HG02884 (cell line): ENCODE data around the gene GULP1.

Experiments used
- ATAC-seq: cut with Tn5 transposase; IDR thresholded peaks from one replicate; pipeline ENCODE4 v1.9.1; 2021; ENCODE audit warnings: mild to moderate bottlenecking, moderate library complexity; ENCODE audit not compliant: unreplicated experiment

GULP1 gene

DNA sequence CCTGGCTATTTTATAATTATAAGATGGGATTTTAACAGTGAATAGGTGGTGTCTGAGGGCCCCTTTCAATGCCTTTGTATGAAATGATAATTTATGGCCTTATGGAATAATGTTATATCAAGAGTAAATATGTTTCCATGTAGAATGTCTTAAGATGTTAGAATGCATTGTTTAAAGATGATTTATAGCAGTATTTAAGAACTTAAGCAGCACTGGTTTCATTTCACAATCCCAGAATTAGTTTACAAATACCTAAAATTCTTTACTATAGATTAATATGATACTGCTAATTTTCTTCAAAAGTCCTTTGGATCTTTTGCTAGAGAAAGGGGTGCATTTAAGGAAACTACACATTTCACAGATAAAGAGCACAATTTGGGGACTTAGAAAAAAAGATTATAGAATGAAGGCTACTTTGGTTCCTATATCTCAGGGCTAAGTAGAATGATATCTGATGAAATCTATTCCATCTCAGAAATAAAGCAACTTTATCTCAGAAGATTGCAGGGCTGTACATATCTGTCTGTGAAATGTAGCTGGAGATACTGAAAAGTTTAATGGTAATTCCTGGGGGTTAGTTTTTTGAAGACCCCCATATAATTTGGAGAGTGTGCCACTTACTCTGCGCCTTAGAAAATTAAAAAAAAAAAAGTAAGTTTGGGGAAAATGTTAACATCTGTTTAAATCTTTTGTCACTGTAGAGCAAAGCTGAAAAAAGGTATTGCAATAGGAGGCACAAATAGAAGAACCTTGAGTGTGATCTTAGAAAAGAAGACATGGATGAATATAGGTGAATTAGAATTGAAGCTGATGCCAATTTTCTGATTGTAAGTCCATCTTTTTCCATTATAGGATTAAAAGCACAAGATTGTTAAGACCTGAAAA lies 123.4 kb downstream of the GULP1 start:
- no peak for ATAC-seq

DNA sequence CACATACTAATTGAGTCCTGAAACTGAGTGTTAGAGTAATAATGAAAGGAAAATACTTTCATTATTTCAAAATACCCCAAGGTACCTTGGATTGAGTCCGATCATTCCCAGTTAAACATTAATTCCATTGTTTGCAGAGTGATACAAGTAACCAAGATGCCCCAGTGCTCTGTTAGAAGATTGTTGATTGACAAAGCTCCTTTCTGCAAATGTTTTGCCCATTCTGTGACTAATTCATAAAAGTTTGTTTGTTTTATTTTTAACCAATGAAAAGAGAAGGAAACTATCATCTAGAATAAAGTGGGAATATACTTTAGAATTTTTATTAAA lies 124.0 kb downstream of the GULP1 start:
- ATAC-seq: no peak

DNA sequence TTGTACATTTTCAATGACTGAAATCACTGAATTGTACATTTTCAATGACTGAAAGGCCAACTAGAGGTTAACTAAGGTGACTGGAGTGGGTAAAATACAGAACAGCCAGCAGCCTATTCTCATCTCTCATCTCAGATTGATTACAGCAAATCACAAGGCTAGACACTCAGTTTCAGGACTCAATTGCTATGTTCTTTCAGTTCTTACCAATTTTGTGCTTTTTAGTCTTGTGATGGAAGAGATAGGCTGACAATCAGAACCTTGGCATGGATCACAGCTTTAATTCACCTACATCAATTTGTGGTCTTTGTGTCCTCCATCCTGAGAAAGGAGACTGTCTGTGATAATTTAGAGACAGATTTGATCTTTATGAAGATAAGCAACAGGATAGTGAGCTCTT lies 124.7 kb downstream of the GULP1 start:
- no peak for ATAC-seq

DNA sequence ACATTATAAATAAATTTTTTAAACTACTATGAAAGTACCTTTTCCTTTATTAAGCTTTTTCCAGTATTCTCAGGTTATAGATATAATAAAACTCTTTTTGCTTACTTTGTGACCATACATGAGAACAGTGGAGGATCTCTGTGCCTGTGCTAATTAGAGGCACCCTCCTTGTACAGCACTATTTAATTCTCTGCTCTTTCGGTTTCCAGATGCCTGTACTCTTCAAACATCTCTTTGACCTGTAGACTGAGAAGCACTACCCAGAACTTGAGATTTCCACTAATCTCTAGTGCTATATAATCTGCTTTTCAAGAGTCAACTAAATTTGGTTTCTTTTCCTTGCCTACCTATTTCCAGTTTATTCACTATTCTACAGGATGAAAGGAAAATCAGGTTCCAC lies 131.1 kb downstream of the GULP1 start:
- ATAC-seq: no peak

DNA sequence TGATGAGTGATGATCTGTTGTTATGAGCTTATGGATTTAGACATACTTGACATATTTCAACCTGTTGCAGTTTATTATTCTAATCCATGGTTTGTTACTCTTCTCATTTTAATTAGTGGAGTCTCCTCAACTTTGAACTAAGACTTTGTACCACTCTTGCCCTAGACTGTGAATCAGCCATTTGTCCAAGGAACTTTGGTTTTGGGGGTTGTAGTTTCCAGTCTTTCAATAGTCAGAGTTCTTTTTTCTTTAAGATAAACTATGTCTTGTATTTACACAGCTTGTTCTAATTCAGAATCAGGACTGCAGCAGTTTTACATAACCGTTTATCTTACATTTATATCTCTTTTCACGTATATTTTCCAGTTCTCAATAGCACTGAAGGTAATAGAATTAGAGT lies 133.6 kb downstream of the GULP1 start:
- no peak for ATAC-seq

DNA sequence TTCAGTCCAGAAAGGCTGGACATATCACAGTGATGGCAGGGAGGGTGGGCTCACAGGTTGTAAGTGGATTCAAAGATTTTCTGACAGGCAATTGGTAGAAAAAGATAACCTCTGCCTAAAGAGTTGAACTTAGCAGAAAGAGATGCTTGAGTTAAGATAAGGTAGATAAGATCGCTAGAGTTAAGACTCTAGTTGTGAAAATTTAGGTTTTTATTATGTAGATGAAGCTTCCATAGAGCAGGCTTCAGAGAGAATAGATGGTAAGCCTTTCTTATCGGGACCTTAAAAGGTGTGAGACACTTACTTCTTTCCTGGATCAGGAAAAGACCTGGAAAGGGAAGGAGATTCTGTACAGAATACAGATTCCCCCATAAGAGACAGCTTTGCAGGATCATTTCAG lies 134.4 kb downstream of the GULP1 start:
- ATAC-seq: no peak

DNA sequence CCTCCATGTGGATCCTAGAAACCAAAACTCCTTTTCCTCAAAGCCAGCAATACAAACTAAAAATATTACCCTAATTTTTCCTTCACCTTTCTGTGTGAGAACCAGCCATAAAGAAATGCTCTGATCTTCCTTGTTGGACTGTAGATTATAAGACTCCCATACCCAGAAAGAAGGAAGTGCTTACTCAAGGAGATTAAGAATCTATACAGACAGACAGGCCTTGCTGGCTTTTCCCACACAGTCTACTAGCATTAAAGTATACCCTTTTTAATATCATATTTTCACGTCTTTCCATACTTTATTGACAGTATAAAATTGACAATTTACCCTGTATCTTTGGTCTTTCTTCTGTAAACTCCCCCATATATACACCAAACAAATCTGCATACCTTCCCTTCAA lies 139.0 kb downstream of the GULP1 start:
- no peak for ATAC-seq

DNA sequence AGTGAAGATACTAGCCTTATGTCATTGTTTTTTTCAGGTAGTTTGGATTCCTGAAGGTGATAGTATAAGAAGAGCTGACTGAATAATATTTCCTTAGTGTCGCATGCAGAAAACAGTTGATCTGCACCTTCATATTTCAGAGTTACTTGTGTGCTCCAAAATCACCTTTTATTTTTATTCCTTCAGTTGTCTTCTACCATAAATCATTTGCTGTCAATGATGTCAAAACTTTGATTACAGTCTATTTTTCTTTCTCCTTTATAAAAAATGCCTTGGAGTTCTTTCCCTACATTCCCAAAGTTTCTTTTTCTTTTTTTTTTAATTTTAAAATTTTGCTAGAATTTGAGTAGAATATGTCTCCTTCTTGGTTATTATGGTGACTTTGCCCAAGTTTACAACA lies 142.3 kb downstream of the GULP1 start:
- no peak for ATAC-seq

DNA sequence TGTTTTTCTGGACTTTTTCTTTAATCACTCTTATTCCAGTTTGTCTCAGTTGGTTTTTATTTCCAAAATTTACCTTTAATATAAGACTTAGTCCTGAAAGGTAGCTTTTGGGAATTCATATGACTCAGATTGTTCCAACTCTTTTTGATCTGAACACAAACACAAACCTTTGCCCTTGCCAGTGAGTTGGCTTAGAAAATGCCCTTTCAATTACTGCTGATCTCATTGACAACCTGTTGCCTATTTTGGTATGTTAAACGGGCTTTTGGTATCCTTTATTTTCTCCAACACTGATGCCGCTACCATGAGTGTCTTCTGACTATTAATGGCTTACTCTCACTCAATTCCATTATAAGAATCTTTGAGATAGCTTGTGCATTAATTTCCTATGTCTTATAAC lies 143.4 kb downstream of the GULP1 start:
- no peak for ATAC-seq

DNA sequence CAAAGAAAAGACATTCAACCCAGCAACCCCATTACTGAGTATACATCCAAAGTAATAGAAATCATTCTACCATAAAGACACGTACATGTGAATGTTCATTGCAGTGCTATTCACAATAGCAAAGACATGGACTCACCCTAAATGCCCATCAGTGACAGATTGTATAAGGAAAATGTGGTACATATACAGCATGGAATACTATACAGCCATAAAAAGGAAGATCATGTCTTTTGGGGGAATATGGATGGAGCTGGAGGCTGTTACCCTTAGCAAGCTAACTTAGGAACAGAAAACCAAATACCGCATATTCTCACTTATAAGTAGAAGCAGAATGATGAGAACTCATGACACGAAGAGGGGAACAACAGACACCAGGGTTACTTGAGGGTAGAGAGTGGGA lies 145.9 kb downstream of the GULP1 start:
- no peak for ATAC-seq

DNA sequence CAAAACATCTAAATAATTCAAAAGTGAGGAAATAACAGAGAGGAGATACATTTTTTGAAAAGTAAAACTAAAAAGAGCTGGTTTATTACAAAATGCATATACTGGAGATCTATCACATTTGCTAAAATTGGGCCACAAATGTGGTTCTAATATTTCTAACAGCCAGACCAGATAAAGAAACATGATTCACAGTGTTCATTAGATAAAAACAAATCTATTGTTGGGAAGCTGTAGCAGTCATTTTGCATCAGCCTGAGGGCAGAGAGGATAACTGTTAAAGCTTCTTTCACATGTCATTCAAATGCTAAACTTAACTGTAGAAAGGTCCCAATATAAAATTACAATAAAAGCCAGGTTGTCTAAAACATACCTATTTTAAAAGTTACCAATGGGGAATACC lies 148.3 kb downstream of the GULP1 start:
- ATAC-seq: no peak

DNA sequence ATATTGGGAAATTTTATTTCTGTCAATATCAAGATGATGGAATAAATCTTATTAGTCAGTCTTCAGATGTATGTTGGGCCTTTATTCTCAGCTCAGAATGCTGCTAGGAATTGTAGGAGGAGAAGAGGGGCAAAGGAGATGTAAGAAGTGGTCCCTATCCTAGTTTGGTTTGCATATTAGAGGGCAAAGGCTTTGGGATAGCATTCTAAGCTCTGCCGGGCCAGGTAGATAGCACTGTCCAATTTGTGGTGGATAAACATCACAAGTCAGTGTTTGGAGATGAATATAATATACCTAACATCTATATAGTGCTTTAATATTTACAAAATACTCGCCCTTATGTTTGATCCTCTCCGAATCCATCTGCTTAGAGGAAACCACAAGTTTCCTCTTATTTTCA lies 149.2 kb downstream of the GULP1 start:
- ATAC-seq: no peak

DNA sequence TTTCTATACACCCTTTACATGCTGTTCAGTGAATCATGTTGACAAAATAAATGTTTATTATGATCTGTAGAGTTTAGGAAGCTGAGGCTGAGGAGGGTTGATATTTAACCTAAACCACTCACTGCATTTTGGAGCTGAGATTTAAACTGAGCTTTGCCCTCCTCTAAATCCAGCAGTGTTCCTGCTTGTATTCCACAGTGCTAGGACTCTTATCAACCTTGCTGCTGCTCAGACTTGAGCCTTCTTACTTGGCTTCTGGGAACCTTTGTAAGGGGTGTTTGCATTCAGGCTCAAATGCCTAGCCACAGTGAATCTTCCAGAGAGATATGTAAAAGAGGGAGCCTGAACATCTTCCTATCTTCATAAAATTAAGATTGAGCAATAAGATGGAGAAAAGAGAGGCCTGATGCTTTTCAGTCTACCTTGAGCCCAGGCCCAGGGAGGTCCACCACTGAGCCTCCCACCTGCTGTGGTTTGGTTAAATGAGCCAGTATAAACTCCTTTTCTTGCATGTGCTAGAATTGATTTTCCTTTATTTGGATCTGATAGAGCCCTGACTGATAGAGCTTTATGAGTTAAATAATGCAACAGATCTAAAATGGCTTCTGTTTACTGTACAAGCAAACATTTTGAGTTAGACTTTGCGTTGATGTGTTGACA lies 149.7 kb downstream of the GULP1 start:
- no peak for ATAC-seq

DNA sequence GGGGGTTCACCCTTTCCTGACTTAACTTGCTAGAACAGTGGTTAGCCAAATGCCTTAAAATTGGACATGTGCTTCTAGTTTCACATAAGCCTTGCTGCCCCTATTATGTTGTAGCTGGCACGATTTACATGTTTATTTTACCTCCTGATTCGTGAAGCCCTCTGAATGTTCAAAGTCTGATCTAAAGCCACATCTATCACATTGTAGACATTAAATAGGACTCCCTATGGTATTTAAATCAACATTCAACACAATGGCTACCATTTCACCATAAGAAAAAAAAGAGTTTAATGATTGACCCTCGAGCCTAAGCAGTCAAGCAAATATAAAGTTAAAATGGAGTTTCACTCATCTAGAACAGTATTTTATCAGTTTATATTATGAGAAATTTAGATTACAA lies 151.5 kb downstream of the GULP1 start:
- no peak for ATAC-seq

DNA sequence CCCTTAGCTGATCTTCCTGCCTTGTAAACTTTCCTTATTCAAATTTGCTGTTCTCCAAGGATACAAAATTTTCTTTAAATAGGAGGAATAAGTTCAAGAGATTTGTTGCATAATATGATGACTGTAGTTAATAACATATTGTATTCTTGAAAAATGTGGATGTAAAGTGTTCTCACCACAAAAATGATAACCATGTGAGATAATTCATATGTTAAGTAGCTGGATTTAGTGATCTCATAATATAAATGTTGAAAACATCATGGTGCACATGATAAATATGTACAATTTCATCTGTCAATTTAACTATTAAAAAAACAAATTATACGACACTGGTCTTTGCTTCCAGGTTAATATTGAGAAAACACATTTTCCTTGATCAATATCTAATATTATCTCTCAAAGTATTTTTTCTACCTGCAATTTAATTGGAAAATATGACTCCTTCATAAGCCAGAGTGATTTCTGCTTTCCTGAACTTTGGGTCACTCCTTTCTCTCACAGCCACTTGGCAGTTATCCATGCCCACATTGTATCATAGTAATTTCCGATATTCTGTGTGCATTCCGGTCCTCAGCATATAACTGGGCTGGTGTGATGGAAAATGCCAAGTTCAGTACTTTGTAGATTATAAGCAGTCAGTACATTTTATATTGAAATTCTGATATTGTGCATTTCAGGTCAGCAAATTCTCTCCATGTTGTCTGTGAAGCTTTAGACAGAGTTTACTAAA lies 152.6 kb downstream of the GULP1 start:
- no peak for ATAC-seq

DNA sequence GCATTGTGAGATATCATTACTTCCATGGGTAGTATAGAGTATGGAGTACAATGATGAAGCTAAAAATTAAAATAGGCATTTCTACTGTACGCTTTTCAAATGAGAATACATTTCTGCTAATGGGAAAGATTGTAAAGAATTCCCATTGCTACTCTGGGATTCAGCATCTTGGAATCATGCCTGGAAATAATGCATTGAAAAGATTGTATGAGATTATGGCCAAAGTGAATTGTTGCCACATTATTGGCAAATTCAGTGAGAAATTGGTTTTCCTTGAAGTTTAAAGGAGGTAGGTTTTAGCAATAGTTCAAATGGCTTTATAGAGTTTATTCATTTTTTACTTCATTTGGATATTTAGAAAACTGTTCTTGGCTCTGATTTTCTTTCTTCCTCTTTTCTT lies 157.9 kb downstream of the GULP1 start:
- no peak for ATAC-seq

DNA sequence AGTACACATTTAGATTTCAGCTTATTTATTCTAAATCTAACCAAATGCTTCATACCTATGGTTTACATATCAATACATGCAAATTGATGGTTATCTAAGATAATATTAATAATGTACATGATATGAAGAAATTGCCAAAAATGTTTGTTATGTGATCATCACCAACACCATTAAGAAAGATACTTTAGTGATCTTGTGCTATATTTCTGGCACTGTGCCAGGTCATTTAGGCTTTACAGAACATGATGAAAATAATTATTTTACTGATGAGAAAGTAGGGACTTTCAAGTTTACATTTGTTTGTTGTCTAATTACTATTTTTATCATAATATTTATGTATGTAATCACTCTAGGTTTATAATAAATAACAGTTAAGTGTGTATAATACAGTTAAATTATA lies 158.3 kb downstream of the GULP1 start:
- no peak for ATAC-seq

DNA sequence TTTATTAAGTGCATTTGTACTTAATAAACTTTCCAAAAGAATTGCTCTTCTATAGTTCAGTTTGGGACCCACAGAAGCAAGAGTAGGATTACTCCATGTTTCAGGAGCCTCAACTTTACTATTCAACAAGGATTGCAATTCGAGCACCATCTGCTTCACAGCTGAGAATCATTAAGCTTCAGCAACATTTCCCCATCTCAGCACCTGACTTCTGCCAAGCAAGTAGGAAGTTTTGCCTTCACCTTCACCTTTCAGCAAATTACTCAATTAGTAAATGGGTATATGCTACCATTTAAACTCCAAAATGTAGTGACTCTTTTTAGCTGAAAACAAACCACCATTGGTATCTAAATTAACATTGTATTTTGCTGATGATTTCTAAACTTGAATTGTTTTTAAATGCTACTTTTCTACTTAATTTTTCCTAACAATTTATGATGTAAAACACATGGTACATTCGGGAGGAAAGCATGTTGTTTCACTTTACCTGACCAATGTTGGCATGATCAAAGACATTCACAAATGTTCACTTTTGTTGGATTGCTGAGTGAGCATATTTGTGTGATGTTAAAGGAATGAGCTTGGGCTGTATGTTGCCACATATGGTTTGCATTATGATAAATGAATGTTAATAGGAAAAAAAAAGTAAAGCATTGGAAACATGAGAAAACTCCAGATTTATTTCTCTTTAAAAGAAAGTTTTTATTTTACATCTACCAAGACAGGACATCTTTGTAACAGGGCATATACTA lies 159.2 kb downstream of the GULP1 start:
- no peak for ATAC-seq

DNA sequence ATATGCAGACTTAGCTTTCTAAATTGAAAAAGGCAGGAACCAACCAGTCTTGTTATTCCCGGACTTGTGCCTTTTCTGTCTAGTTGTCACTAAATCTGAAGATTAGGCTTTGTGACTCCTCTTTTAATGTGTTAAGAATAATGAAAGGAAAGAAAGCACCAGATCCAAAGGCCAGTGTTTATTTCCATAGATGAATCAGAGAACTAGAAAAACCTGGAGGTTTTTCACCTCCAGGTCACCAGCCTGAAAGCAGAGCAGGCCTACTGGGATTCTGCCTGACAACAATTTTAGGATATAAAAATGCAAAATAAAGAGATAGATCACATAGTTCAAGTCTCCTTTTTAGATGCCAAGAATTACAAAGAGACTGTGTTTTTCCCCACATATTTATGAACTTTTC lies 160.4 kb downstream of the GULP1 start:
- ATAC-seq: no peak

DNA sequence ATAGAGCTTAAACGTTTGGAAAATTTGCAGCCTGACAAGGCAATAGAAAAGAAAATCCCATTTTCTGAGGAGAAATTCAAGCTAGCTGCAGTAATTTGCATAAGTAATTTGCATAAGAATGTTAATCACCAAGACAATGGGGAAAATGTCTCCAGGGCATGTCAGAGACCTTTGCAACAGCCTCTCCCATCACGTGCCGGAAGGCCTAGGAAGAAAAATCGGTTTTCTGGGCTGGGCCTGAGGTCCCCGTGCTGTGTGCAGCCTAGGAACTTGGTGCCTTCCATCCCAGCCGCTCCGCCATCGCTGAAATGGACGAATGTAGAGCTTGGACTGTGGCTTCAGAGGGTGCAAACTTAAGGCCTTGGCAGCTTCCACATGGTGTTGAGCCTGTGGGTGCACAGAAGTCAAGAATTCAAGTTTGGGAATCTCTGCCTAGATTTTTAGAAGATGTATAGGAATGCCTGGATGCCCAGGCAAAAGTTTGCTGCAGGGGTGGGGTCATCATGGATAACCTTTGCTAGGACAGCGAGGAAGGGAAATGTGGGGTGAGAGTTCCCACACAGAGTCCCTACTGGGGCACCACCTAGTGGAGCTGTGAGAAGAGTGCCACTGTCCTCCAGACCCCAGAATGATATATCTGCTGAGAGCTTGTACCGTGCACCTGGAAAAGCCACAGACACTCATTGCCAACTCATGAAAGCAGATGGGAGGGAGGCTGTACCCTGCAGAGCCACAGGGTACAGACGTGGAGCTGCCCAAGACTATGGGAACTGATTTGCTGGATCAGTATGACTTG lies 164.6 kb downstream of the GULP1 start:
- ATAC-seq: no peak

DNA sequence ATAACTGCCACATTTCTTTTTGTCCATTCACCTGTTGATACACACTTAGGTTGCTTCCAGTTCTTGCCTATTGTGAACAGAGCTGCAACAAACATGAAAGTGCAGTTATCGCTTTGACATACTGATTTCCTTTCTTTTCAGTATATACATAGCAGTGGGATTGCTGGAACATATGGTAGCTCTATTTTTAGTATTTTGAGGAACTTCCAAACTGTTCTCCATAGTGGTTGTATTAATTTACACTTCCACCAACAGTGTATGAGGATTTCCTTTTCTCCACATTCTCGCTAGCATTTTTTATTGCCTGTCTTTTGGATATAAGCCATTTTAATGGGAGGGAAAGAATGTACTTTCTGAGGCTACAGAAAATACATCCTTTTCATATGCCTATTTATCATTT lies 167.4 kb downstream of the GULP1 start:
- no peak for ATAC-seq
